MM.1S (cell line): Measurements from ENCODE around the gene TREML4.
"Not testable (repeated sequence)": the region's sequence is repeated elsewhere in the genome, so short reads cannot be mapped to it uniquely, and the experiment has no call there.

ENCODE experiments used
- DNase-seq: peaks from one replicate; pipeline ENCODE4 v3.0.0-alpha.2; 2015
- H2AFZ ChIP-seq: fragments of 300-600 bp; sonication (generic); 2 replicates; pipeline ENCODE4 v1.6.0; 2016; ENCODE audit warnings: antibody characterized with exemption, low read length
- H3F3A ChIP-seq: fragments of 300-600 bp; sonication (generic); 2 replicates; pipeline ENCODE4 v1.6.1; 2016; ENCODE audit warnings: mild to moderate bottlenecking, antibody characterized with exemption, low read length, moderate library complexity, mixed read lengths; ENCODE audit not compliant: insufficient read depth
- H3K27ac ChIP-seq: fragments of 300-600 bp; sonication (generic); 2 replicates; pipeline ENCODE4 v1.5.1; 2016; ENCODE audit warnings: mild to moderate bottlenecking, low read length
- H3K27me3 ChIP-seq: fragments of 300-600 bp; sonication (generic); replicated peaks from 2 replicates; pipeline ENCODE4 v1.6.0; 2016; ENCODE audit warnings: low read length; ENCODE audit not compliant: insufficient read depth
- H3K36me3 ChIP-seq: fragments of 300-600 bp; sonication (generic); replicated peaks from 2 replicates; pipeline ENCODE4 v1.6.1; 2016; ENCODE audit warnings: mild to moderate bottlenecking, low read length, mixed read lengths; ENCODE audit not compliant: insufficient read depth
- H3K4me1 ChIP-seq: fragments of 300-600 bp; sonication (generic); 2 replicates; pipeline ENCODE4 v1.6.1; 2016; ENCODE audit warnings: low read length, mixed read lengths
- H3K4me2 ChIP-seq: fragments of 300-600 bp; sonication (generic); 2 replicates; pipeline ENCODE4 v1.6.0; 2016; ENCODE audit warnings: low read depth, low read length
- H3K4me3 ChIP-seq: fragments of 300-600 bp; sonication (generic); 2 replicates; pipeline ENCODE4 v1.5.1; 2016; ENCODE audit warnings: low read length, mixed read lengths
- H3K79me2 ChIP-seq: fragments of 300-600 bp; sonication (generic); 2 replicates; pipeline ENCODE4 v1.6.1; 2016; ENCODE audit warnings: mixed run types, low read length, mixed read lengths
- H3K9ac ChIP-seq: fragments of 300-600 bp; sonication (generic); 2 replicates; pipeline ENCODE4 v1.6.1; 2016; ENCODE audit warnings: low read length, mixed read lengths
- H3K9me2 ChIP-seq: fragments of 300-600 bp; sonication (generic); replicated peaks from 2 replicates; pipeline ENCODE4 v1.6.1; 2016; ENCODE audit warnings: mild to moderate bottlenecking, low read length, mixed read lengths; ENCODE audit not compliant: insufficient read depth
- H3K9me3 ChIP-seq: fragments of 300-600 bp; sonication (generic); replicated peaks from 2 replicates; pipeline ENCODE4 v1.6.1; 2016; ENCODE audit warnings: mild to moderate bottlenecking, low read length, mixed read lengths; ENCODE audit not compliant: insufficient read depth
- H4K20me1 ChIP-seq: fragments of 300-600 bp; sonication (generic); 2 replicates; pipeline ENCODE4 v1.6.1; 2016; ENCODE audit warnings: mild to moderate bottlenecking, low read length, moderate library complexity, mixed read lengths; ENCODE audit not compliant: insufficient read depth
- EZH2 ChIP-seq: fragments of 300-600 bp; sonication (generic); optimal IDR thresholded peaks from 2 replicates; pipeline ENCODE3; 2017; ENCODE audit warnings: low read depth, mild to moderate bottlenecking, antibody characterized with exemption, low read length, mixed read lengths
- EZH2phosphoT487 ChIP-seq: fragments of 300-600 bp; sonication (generic); IDR thresholded peaks from 2 replicates; pipeline ENCODE4 v1.6.1; 2018; ENCODE audit warnings: antibody characterized with exemption, low read length
- TF ChIP-seq, protein P1 (sequence below): fragments of 300-600 bp; sonication (generic); IDR thresholded peaks from 2 replicates; pipeline ENCODE4 v1.5.1; 2016; ENCODE audit warnings: antibody characterized with exemption, low read length, mixed read lengths

The TREML4 gene

DNA sequence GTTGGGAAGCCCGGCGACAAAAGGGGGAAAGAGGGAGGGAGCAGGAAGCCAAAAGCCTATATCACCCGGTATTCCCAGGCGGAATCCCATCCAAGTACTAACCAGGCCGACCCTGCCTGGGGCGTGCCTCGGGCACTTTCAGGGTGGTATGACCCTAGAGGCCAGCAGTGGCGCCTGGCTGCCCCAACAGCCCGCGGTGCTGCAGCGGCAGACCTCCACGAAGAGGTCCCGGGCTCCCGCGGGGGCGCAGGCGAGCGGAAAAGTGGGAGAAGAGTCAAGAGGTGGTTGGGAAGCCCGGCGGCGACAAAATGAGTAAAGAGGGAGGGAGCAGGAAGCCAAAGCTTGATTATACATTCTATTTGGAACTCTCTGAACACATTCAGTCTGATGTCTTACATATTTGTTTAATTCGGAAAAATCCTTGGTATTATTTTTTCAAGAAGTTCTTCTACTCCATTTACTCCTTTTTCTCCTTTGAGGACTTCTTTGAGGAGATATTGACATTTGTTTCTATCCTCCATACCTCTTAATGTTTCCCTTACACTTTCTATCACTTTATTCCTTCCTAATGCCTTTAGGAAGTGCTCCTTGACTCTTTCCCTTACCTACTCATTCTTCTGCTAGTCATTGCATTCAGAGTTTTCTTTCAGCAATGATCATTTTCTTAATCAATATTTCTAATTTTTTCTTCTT lies 11.5 kb downstream of the TREML4 start:
- no peak for DNase-seq
- Histone ChIP-seq H3K9me2 (no peaks in the 10 kb centered on the region), H3K27me3 (no peaks in the 10 kb centered on the region), H3K27ac (no peak overlapping the region), H2AFZ (no peak overlapping the region), H3K9me3 (no peaks in the 10 kb centered on the region), H3F3A (no peaks in the 10 kb centered on the region), H3K4me1 (peaks cover 14% of the 10 kb centered on the region), H3K4me3 (no peak overlapping the region), H3K36me3 (no peaks in the 10 kb centered on the region), H3K9ac (no peak overlapping the region), H4K20me1 (no peaks in the 10 kb centered on the region), H3K4me2 (no peak overlapping the region), H3K79me2 (no peaks in the 10 kb centered on the region)
- TF ChIP-seq EZH2phosphoT487, result no peak
- TF ChIP-seq, protein P1, sequence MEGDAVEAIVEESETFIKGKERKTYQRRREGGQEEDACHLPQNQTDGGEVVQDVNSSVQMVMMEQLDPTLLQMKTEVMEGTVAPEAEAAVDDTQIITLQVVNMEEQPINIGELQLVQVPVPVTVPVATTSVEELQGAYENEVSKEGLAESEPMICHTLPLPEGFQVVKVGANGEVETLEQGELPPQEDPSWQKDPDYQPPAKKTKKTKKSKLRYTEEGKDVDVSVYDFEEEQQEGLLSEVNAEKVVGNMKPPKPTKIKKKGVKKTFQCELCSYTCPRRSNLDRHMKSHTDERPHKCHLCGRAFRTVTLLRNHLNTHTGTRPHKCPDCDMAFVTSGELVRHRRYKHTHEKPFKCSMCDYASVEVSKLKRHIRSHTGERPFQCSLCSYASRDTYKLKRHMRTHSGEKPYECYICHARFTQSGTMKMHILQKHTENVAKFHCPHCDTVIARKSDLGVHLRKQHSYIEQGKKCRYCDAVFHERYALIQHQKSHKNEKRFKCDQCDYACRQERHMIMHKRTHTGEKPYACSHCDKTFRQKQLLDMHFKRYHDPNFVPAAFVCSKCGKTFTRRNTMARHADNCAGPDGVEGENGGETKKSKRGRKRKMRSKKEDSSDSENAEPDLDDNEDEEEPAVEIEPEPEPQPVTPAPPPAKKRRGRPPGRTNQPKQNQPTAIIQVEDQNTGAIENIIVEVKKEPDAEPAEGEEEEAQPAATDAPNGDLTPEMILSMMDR, result no peak
- TF ChIP-seq EZH2, result no peak

DNA sequence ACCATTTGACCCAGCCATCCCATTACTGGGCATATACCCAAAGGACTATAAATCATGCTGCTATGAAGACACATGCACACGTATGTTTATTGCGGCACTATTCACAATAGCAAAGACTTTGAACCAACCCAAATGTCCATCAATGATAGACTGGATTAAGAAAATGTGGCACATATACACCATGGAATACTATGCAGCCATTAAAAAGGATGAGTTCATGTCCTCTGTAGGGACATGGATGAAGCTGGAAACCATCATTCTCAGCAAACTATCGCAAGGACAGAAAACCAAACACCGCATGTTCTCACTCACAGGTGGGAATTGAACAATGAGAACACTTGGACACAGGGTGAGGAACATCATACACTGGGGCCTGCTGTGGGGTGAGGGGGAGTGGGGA lies 18.4 kb downstream of the TREML4 start:
- H3K4me2 ChIP-seq, H3K27me3 ChIP-seq, H3K9ac ChIP-seq, H3K4me3 ChIP-seq, H3K36me3 ChIP-seq, H3F3A ChIP-seq, H3K79me2 ChIP-seq, H3K27ac ChIP-seq, H4K20me1 ChIP-seq, H3K9me2 ChIP-seq, H3K9me3 ChIP-seq, DNase-seq, H2AFZ ChIP-seq: not testable (repeated sequence)
- peaks cover 14% of the 10 kb centered on the region for H3K4me1 ChIP-seq

DNA sequence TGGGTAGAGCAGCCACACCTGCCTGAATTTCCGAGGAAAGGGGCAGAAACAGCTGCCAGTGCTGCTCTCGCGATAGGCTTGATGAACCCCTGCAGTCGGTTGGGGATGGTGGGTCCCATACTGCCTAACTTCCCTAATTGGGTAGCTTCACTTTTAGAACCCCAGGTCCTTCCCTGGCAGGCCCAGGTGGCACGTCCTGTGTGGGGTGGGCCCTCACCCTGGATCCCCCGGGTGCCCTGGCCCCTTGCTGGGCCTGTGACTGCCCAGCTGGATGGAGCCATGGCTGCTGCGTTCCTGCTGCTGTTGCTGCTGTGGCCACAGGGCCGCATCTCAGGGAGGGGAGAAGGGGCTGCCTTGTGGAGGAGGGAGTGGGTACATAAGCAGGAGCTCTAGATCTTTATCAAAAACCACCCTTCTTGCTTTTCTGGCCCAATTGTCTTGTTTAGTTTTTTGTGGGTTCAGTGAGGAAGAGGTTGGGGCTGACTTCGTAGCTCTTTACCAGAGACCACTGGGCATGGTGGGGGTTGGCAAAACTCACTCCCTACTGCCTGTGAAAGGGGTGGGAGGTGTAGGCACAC lies 19.2 kb downstream of the TREML4 start:
- H3K4me3 ChIP-seq, result no peak overlapping the region

More for the DNA sequence above, 19.2 kb downstream of the TREML4 start:
- H3K27me3 ChIP-seq, result no peaks in the 10 kb centered on the region
- H3K4me2 ChIP-seq, result no peak overlapping the region
- no peak for DNase-seq
- H3K36me3 ChIP-seq, result no peaks in the 10 kb centered on the region
- H3F3A ChIP-seq, result no peaks in the 10 kb centered on the region
- H4K20me1 ChIP-seq, result no peaks in the 10 kb centered on the region
- H3K9me2 ChIP-seq, result no peaks in the 10 kb centered on the region
- H3K9me3 ChIP-seq, result no peaks in the 10 kb centered on the region
- no peak overlapping the region for H3K27ac ChIP-seq
- H3K9ac ChIP-seq, result no peak overlapping the region
- H2AFZ ChIP-seq, result no peak overlapping the region
- H3K79me2 ChIP-seq, result no peaks in the 10 kb centered on the region
- TF ChIP-seq EZH2 (no peak), EZH2phosphoT487 (no peak)
- TF ChIP-seq, protein P1, result no peak
- H3K4me1 ChIP-seq, result peaks cover 5% of the 10 kb centered on the region; the same call in 1 of the 2 replicates
